HG03432 (cell line): Measurements from ENCODE around the gene ELK4.

Experiments
- ATAC-seq: cut with Tn5 transposase; IDR thresholded peaks from one replicate; pipeline ENCODE4 v1.9.1; 2021; ENCODE audit warnings: mild to moderate bottlenecking, moderate library complexity; ENCODE audit not compliant: unreplicated experiment

The ELK4 gene

GRCh38 chr1:205568135-205568468 is 63.7 kb downstream of the ELK4 start:
- ATAC-seq = no peak

GRCh38 chr1:205567716-205568115 is 64.1 kb downstream of the ELK4 start:
- ATAC-seq = no peak

GRCh38 chr1:205565799-205566198 is 66.0 kb downstream of the ELK4 start:
- no peak for ATAC-seq

GRCh38 chr1:205563927-205564441 is 67.8 kb downstream of the ELK4 start:
- no peak for ATAC-seq

- no peak for ATAC-seq
These were observed 70.2 kb downstream of the ELK4 start for GRCh38 chr1:205561501-205562203.
